C1 segment of cervical spinal cord (tissue), 14 donors: Measurements from ENCODE around the gene SLC35F4.

ENCODE experiments used
- DNase-seq, 14 donors: peaks; one replicate each; lab custom pipeline; 2025; lab: John Stamatoyannopoulos, UW

The SLC35F4 gene

DNA sequence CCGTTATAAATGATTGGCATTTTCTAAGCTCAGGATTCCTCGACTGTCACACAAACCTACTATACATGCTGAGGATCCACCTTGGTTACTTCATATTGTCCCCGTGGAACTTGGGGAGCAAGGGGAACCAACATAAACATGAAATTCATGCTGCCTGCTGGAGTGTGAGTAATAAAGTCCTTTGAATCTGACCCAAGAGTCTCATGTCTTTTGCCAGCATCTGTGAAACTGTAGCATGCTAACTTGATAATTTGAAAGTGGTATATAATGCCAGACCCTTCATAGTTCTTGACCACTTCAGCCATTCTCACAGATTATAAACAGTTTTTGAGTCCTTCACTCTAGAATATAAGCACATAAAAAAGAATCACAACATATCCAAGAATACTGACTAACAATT lies 17.1 kb downstream of the SLC35F4 start:
- no peak for DNase-seq

DNA sequence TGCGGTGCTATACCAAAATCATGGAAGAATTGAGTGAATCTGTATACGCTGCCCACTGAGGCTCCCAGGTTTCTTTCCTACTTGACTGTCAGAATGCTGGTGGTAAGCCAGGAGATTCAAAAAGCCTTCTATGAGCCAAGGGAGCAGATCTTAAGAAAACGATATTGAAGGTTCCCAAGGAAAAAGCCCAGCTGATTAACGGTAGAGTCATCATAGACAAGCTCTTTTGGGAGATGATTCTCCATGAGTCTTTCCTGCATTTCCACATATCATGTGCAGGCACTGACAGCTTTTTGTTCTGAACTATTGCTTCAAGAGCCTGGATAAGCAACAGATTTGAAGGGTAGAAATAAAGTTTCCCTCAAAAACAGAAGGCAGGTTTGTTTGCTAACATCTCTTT lies 17.5 kb downstream of the SLC35F4 start:
- DNase-seq: no peak

- no peak for DNase-seq
These were observed 18.2 kb downstream of the SLC35F4 start for GRCh38 chr14:57847706-57848105.

- DNase-seq: no peak
These were observed 18.8 kb downstream of the SLC35F4 start for GRCh38 chr14:57847096-57847495.

DNA sequence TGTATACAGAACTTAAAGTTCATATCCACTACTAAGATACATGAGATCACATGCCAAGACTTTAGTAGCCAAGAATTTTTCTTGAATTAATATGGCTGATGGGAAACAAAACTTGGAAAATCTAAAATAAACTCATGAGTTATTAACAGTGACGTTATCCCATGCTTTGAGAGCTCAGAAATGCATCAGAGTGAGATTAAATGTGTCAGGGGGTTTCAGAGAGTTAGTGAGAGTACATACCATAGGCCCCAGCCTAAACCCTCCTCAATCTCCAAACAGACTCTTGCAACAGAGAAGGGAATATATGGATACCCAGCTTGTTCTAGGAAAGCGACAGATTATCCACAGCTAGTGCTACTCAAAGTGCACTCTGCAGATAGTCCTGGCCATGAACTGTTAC lies 19.3 kb downstream of the SLC35F4 start:
- DNase-seq: no peak

- DNase-seq: no peak
These were observed 19.9 kb downstream of the SLC35F4 start for GRCh38 chr14:57845802-57846531.

DNA sequence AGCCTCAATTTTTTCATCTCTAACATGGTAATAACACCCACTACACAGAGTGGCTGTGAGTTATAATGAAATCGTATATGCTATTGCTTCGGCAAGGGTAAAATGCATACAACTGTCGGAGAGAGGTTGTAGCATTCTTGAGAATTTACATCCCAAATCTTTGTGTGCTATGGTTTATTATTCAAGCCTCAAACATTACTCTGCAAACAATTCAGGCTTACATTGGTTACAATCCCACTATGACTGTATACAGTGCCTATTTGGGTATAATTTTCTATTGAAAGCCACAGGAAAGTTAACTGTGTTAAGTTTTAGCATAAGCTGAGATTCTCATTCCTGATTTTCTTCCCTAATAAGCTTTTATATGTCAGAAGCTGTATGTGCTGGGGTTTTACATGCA lies 20.6 kb downstream of the SLC35F4 start:
- no peak for DNase-seq

GRCh38 chr14:57837267-57837666 lies 28.6 kb downstream of the SLC35F4 start:
- DNase-seq: no peak

GRCh38 chr14:57835766-57836165 lies 30.1 kb downstream of the SLC35F4 start:
- DNase-seq: peak in 1 of 14 donors; percentile 10

GRCh38 chr14:57834961-57835360 lies 30.9 kb downstream of the SLC35F4 start:
- DNase-seq: no peak

- DNase-seq: no peak
These were observed 31.8 kb downstream of the SLC35F4 start for GRCh38 chr14:57834001-57834598.

- DNase-seq: peak in 3 of 14 donors; percentile 2 to 73 (median 13)
These were observed 32.6 kb downstream of the SLC35F4 start for GRCh38 chr14:57833323-57833722.

- no peak for DNase-seq
These were observed 33.9 kb downstream of the SLC35F4 start for GRCh38 chr14:57831981-57832380.

GRCh38 chr14:57828713-57829112 lies 37.2 kb downstream of the SLC35F4 start:
- no peak for DNase-seq

DNA sequence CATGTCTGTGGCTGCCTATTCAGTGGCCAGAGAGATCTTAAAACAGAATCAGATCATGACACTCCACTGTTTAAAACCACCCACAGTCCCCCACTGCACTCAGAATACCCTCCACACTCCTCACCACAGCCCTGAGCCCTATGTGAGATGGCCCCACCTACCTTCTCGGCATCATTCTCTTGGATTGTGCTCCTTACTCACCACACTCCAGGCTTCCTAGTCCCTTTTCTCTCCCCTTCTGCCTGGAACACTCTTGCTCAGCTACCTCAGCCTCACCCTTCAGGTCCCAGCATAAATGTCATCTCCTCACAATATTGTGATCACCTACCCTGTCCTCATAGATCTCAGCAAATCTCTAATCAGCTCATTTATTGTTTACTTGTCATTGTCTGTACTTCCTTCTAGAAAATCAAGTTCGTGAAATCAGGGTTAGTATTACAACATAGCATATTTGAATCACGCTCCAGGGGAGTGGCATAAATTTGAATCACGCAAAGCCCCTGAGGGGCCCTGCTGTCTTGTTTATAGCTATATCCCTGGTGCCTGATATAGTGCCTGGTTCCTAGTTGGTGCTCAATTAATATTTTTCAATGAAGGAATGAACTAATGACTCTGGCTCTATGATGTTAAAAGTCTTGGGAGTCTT lies 42.8 kb downstream of the SLC35F4 start:
- no peak for DNase-seq

DNA sequence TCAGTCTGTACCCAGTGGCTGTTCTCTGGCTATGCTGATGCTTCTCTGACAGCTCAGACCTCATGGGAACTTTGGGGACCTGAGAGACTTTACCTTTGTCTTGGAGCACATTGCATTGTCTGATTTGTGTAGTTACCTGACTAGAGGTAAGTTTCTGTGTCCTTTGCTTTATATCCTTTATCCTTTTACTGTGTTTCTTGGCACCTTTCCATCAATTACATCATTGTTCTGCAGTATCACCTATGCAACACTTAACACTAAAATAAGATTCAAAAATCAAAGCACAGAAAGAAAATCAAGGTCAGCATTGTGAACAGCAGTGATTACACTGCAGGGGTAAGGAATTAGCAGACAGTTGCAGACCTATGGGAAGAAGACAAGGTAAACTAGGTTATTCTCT lies 43.8 kb downstream of the SLC35F4 start:
- DNase-seq: peak in 1 of 14 donors; percentile 29

DNA sequence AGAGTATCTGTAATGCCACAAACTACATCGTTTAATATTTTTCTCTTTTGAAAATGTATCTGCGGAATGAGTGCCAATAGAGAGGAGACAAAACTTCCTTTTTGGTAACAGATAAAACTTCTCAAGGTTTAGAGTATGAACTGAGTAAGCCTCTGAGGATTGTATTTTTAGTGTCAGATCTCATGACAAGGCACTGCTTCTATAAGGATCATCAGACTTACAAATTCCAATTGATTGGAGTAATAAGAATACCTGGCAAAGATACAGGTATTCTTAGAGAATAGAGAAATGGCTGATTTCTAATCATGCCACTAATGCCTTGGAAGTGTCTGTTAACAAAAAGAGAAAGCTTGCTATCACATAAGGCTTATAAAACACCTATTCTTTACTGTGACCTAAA lies 45.3 kb downstream of the SLC35F4 start:
- no peak for DNase-seq

DNA sequence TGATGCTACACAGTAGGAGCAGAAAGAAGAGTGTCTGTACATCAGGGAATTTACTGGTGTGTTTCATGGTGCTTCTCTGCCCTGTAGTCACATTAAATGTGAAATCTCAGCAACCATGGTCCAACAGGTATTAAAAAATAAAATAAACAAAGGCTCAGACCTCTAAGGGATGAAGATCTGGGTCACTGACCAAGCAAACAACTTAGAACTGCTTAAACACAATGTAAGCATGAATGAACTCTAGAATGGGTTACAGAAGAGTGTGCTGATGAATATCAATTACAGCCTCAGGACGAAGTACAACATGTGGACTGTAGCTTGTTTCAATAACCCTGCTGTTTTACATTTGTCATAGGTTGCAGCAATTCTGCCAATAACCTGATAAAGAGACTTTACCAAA lies 47.4 kb downstream of the SLC35F4 start:
- DNase-seq: no peak

GRCh38 chr14:57816568-57817284 lies 49.2 kb downstream of the SLC35F4 start:
- no peak for DNase-seq

GRCh38 chr14:57814726-57815125 lies 51.2 kb downstream of the SLC35F4 start:
- DNase-seq: no peak

- DNase-seq: no peak
These were observed 53.2 kb downstream of the SLC35F4 start for GRCh38 chr14:57812741-57813140.

DNA sequence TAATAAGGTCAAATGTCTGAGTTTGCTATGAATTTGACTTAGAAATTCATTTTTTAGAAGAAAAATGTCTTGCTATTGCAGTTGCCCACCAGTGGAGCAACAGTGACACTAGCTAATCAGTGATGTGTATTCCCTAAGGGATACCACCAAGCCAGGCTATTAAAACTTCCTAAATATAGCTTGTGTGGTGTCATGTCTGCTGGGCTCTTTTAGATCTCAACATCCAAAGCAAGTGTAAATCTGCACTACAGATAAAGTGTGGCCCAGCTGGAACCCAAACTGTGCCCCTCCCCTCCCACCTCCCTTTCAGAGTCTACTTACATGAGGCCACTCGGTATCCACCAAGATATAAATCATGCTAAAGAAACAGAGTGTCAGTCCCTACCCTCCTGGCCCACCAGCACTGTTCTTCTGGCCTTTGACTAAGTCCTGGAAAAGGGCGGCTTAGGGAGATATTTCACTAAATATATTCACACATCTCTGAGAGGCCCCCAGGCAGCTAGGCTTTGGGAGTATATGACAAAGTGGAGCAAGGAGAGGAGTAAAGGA lies 53.8 kb downstream of the SLC35F4 start:
- no peak for DNase-seq
